ENCODE measurements around the gene DDX24.

The DDX24 gene

GRCh38 chr14:94114589-94115057, 33.6 kb upstream of the DDX24 start:
- no peak for DNase-seq

- DNase-seq, result no peak
These were observed 33.0 kb upstream of the DDX24 start for GRCh38 chr14:94113908-94114588.

- no peak for DNase-seq
These were observed 32.5 kb upstream of the DDX24 start for GRCh38 chr14:94113490-94113889.

- DNase-seq, result no peak
These were observed 32.1 kb upstream of the DDX24 start for GRCh38 chr14:94113073-94113472.

GRCh38 chr14:94112513-94113063, 31.6 kb upstream of the DDX24 start:
- no peak for DNase-seq

- DNase-seq, result no peak
These were observed 30.5 kb upstream of the DDX24 start for GRCh38 chr14:94111276-94112095.

GRCh38 chr14:94110552-94111181, 29.7 kb upstream of the DDX24 start, which contains the start of gene IFI27:
Gene IFI27, plus strand, starts transcription at chr14:94110736.
- no peak for DNase-seq

- no peak for DNase-seq
These were observed 28.9 kb upstream of the DDX24 start for GRCh38 chr14:94109915-94110250.

GRCh38 chr14:94104731-94105130, 23.7 kb upstream of the DDX24 start:
- DNase-seq, result no peak

- no peak for DNase-seq
These were observed 22.6 kb upstream of the DDX24 start for GRCh38 chr14:94103554-94104150.

- DNase-seq, result no peak
These were observed 21.9 kb upstream of the DDX24 start for GRCh38 chr14:94102768-94103482.

- no peak for DNase-seq
These were observed 20.7 kb upstream of the DDX24 start for GRCh38 chr14:94101748-94102147.

GRCh38 chr14:94100847-94101246, 19.8 kb upstream of the DDX24 start:
- no peak for DNase-seq

GRCh38 chr14:94099006-94099405, 18.0 kb upstream of the DDX24 start:
- no peak for DNase-seq

- no peak for DNase-seq
These were observed 17.5 kb upstream of the DDX24 start for GRCh38 chr14:94098326-94098992.

- no peak for DNase-seq
These were observed 16.1 kb upstream of the DDX24 start for GRCh38 chr14:94097091-94097490.

- DNase-seq, result no peak
These were observed 12.4 kb upstream of the DDX24 start for GRCh38 chr14:94093418-94093817.

- no peak for DNase-seq
These were observed 8.5 kb upstream of the DDX24 start for GRCh38 chr14:94089479-94089878.

- DNase-seq, result no peak
These were observed 7.5 kb upstream of the DDX24 start for GRCh38 chr14:94088516-94088915.

GRCh38 chr14:94087891-94088290, 6.9 kb upstream of the DDX24 start:
- no peak for DNase-seq

- no peak for DNase-seq
These were observed 401 bp upstream of the DDX24 start for GRCh38 chr14:94081386-94081820.
